Mesendoderm (in vitro differentiated cells): Measurements from ENCODE around the gene FNDC10.
"Not testable (repeated sequence)": the region's sequence is repeated elsewhere in the genome, so short reads cannot be mapped to it uniquely, and the experiment has no call there.

Experiments used
- DNase-seq: peaks from one replicate; pipeline ENCODE4 v3.0.0; 2013
- H2AK5ac ChIP-seq: 2 replicates; pipeline ENCODE4 v1.6.1; 2013; ENCODE audit warnings: low read length, inconsistent platforms
- H2BK120ac ChIP-seq: 2 replicates; pipeline ENCODE4 v1.6.1; 2013; ENCODE audit warnings: low read depth, mild to moderate bottlenecking, low read length, moderate library complexity, mixed read lengths
- H2BK15ac ChIP-seq: replicated peaks from 2 replicates; pipeline ENCODE4 v1.6.1; 2013; ENCODE audit warnings: low read depth, mild to moderate bottlenecking, moderate library complexity
- H2BK5ac ChIP-seq: 2 replicates; pipeline ENCODE4 v1.6.1; 2013; ENCODE audit warnings: low read length, inconsistent platforms
- H3K18ac ChIP-seq: 2 replicates; pipeline ENCODE4 v1.6.1; 2013; ENCODE audit warnings: mild to moderate bottlenecking, low read length, mixed read lengths
- H3K23ac ChIP-seq: one replicate; pipeline ENCODE4 v1.6.1; 2013; ENCODE audit warnings: low read length
- H3K27ac ChIP-seq: 2 replicates; pipeline ENCODE4 v1.5.1; 2013; ENCODE audit warnings: low read depth, mild to moderate bottlenecking, inconsistent platforms, low read length, moderate library complexity
- H3K27me3 ChIP-seq: 2 replicates; pipeline ENCODE4 v1.6.1; 2013; ENCODE audit warnings: low read length, control low read depth, mild to moderate bottlenecking, inconsistent platforms; ENCODE audit not compliant: insufficient read depth, poor library complexity
- H3K36me3 ChIP-seq: 2 replicates; pipeline ENCODE4 v1.6.1; 2013; ENCODE audit warnings: low read length, inconsistent platforms; ENCODE audit not compliant: control insufficient read depth, insufficient read depth
- H3K4ac ChIP-seq: one replicate; pipeline ENCODE4 v1.6.1; 2013; ENCODE audit warnings: low read depth, mild to moderate bottlenecking, low read length, moderate library complexity
- H3K4me1 ChIP-seq: 2 replicates; pipeline ENCODE4 v1.6.1; 2013; ENCODE audit warnings: low read depth, low read length, inconsistent platforms; ENCODE audit not compliant: control insufficient read depth
- H3K4me2 ChIP-seq: 2 replicates; pipeline ENCODE4 v1.6.1; 2013; ENCODE audit warnings: low read length
- H3K4me3 ChIP-seq: 2 replicates; pipeline ENCODE4 v1.5.1; 2013; ENCODE audit warnings: mild to moderate bottlenecking, low read length
- H3K56ac ChIP-seq: one replicate; pipeline ENCODE4 v1.6.1; 2013; ENCODE audit warnings: low read length
- H3K79me1 ChIP-seq: 2 replicates; pipeline ENCODE4 v1.6.1; 2013; ENCODE audit warnings: low read length, inconsistent platforms
- H3K79me2 ChIP-seq: 2 replicates; pipeline ENCODE4 v1.6.1; 2013; ENCODE audit warnings: mild to moderate bottlenecking, low read length; ENCODE audit not compliant: control insufficient read depth, insufficient read depth
- H3K9ac ChIP-seq: 2 replicates; pipeline ENCODE4 v1.6.1; 2013; ENCODE audit warnings: low read length, inconsistent platforms
- H4K5ac ChIP-seq: one replicate; pipeline ENCODE4 v1.6.1; 2013; ENCODE audit warnings: low read length
- H4K8ac ChIP-seq: one replicate; pipeline ENCODE4 v1.6.1; 2013; ENCODE audit warnings: low read depth, mild to moderate bottlenecking, control low read depth, low read length, moderate library complexity
- WGBS: extraction: QIAGEN DNeasy Blood & Tissue Kit; methylation state at CpG from one replicate; pipeline ENCODE4 v1.1.7; 2013; ENCODE audit warnings: low lambda C conversion rate, missing lambda C conversion rate; ENCODE audit not compliant: insufficient coverage; ENCODE audit errors: extremely low coverage; 5-methylcytosine and 5-hydroxymethylcytosine counted together

The FNDC10 gene

GRCh38 chr1:1633409-1633808 lies 33.5 kb upstream of the FNDC10 start:
- not testable (repeated sequence) for H2AK5ac ChIP-seq, H3K27ac ChIP-seq, H3K56ac ChIP-seq, DNase-seq, H3K4ac ChIP-seq, H2BK5ac ChIP-seq, H4K8ac ChIP-seq, H3K9ac ChIP-seq, H3K79me1 ChIP-seq, H3K79me2 ChIP-seq, H2BK120ac ChIP-seq, H3K4me1 ChIP-seq, H3K18ac ChIP-seq, H3K36me3 ChIP-seq, H3K4me2 ChIP-seq, H3K4me3 ChIP-seq, H2BK15ac ChIP-seq, H4K5ac ChIP-seq, H3K23ac ChIP-seq, H3K27me3 ChIP-seq
- no CpG with 5 or more reads among the region's 35 CpGs for WGBS

GRCh38 chr1:1631782-1632420 lies 32.0 kb upstream of the FNDC10 start, which contains the start of gene MMP23B:
MMP23B (plus strand) TSS chr1:1632173; CDS start chr1:1632219, 46 bp downstream.
- H2BK5ac ChIP-seq, result no peak within 1 kb of the TSS
- no peak within 1 kb of the TSS for H2BK120ac ChIP-seq
- no peak within 1 kb of the TSS for H3K23ac ChIP-seq
- peak within 1 kb of the TSS; percentile 59 for H3K9ac ChIP-seq
- H3K79me2 ChIP-seq, result no peaks in the 10 kb centered on the region
- no peak within 1 kb of the TSS for H3K4me3 ChIP-seq
- no peak within 1 kb of the TSS for H4K5ac ChIP-seq
- no peak within 1 kb of the TSS for H3K4me2 ChIP-seq
- peaks cover 2% of the 10 kb centered on the region for H3K27me3 ChIP-seq
- H3K4me1 ChIP-seq, result no peaks in the 10 kb centered on the region
- no peak within 1 kb of the TSS for H2AK5ac ChIP-seq
- peak within 1 kb of the TSS; percentile 50 for H3K56ac ChIP-seq
- WGBS, result no CpG with 5 or more reads among the region's 48 CpGs
- no peak within 1 kb of the TSS for H2BK15ac ChIP-seq
- H4K8ac ChIP-seq, result no peak within 1 kb of the TSS
- H3K4ac ChIP-seq, result peak within 1 kb of the TSS; percentile 19
- no peaks in the 10 kb centered on the region for H3K79me1 ChIP-seq
- H3K36me3 ChIP-seq, result no peaks in the 10 kb centered on the region
- H3K27ac ChIP-seq, result no peak within 1 kb of the TSS
- peak; percentile 54 for DNase-seq
- H3K18ac ChIP-seq, result peak within 1 kb of the TSS; percentile 82

GRCh38 chr1:1630965-1631781 lies 31.2 kb upstream of the FNDC10 start:
- Histone ChIP-seq H3K56ac (peak overlapping the region; percentile 49), H3K4me2 (no peak overlapping the region), H3K36me3 (no peaks in the 10 kb centered on the region), H3K4ac (peak overlapping the region; percentile 19), H3K4me1 (no peaks in the 10 kb centered on the region), H3K79me2 (no peaks in the 10 kb centered on the region), H4K5ac (no peak overlapping the region), H3K27me3 (peaks cover 2% of the 10 kb centered on the region), H3K4me3 (no peak overlapping the region), H3K23ac (no peak overlapping the region), H2AK5ac (no peak overlapping the region), H3K27ac (no peak overlapping the region), H2BK120ac (no peak overlapping the region), H2BK5ac (no peak overlapping the region), H3K9ac (peak overlapping the region; percentile 54), H3K18ac (peak overlapping the region; percentile 82), H4K8ac (no peak overlapping the region), H2BK15ac (no peak overlapping the region), H3K79me1 (no peaks in the 10 kb centered on the region)
- no CpG with 5 or more reads among the region's 79 CpGs for WGBS
- peak; percentile 46 for DNase-seq

GRCh38 chr1:1630191-1630964 lies 30.4 kb upstream of the FNDC10 start:
- no peaks in the 10 kb centered on the region for H3K36me3 ChIP-seq
- H3K79me2 ChIP-seq, result no peaks in the 10 kb centered on the region
- no peaks in the 10 kb centered on the region for H3K4me1 ChIP-seq
- no peak overlapping the region for H2BK15ac ChIP-seq
- H2BK120ac ChIP-seq, result no peak overlapping the region
- H3K27ac ChIP-seq, result peak overlapping the region; percentile 6
- peak; percentile 97 for DNase-seq
- no peak overlapping the region for H4K8ac ChIP-seq
- no peak overlapping the region for H3K4me3 ChIP-seq
- H3K27me3 ChIP-seq, result peaks cover 2% of the 10 kb centered on the region
- no peak overlapping the region for H4K5ac ChIP-seq
- no peaks in the 10 kb centered on the region for H3K79me1 ChIP-seq
- H2BK5ac ChIP-seq, result no peak overlapping the region
- H2AK5ac ChIP-seq, result no peak overlapping the region
- H3K4ac ChIP-seq, result peak overlapping the region; percentile 19
- H3K9ac ChIP-seq, result no peak overlapping the region
- peak overlapping the region; percentile 42 for H3K18ac ChIP-seq
- no CpG with 5 or more reads among the region's 81 CpGs for WGBS
- H3K4me2 ChIP-seq, result no peak overlapping the region
- H3K23ac ChIP-seq, result no peak overlapping the region
- H3K56ac ChIP-seq, result peak overlapping the region; percentile 60

GRCh38 chr1:1629430-1630190 lies 29.7 kb upstream of the FNDC10 start:
- Histone ChIP-seq H2BK120ac (no peak overlapping the region), H3K79me1 (no peaks in the 10 kb centered on the region), H3K4ac (no peak overlapping the region), H3K4me3 (peak overlapping the region; percentile 43), H3K79me2 (no peaks in the 10 kb centered on the region), H4K5ac (no peak overlapping the region), H3K23ac (no peak overlapping the region), H3K18ac (peak overlapping the region; percentile 42), H2BK15ac (no peak overlapping the region), H3K27ac (peak overlapping the region; percentile 33), H2AK5ac (no peak overlapping the region), H2BK5ac (no peak overlapping the region), H3K9ac (peak overlapping the region; percentile 79), H3K4me2 (peak overlapping the region; percentile 62), H3K56ac (peak overlapping the region; percentile 87), H3K27me3 (peaks cover 2% of the 10 kb centered on the region), H3K36me3 (no peaks in the 10 kb centered on the region), H3K4me1 (no peaks in the 10 kb centered on the region), H4K8ac (no peak overlapping the region)
- DNase-seq, result peak; percentile 83
- WGBS, result no CpG with 5 or more reads among the region's 48 CpGs
